Kidney (tissue), 14 donors: Measurements from ENCODE around the gene GRAMD1C. TPM values are rescaled to one million over a fixed set of nuclear protein-coding genes. Genes with fewer than 3 reads are reported as not detected.

Source experiments
- DNase-seq, 5 donors: peaks; one replicate each; pipeline ENCODE4 v3.0.0-alpha.2; 2013 to 2020
- FAIRE-seq: peaks from 2 replicates; lab custom pipeline; 2012; peaks lifted over from hg19 to GRCh38; lab: Jason Lieb, UNC
- H3K27ac ChIP-seq, 2 donors: one replicate each; pipeline ENCODE4 v1.7.0; 2013; ENCODE audit warnings: low read depth in 2 of 2, low read length in 2 of 2, inconsistent platforms in 1 of 2
- H3K27me3 ChIP-seq: one replicate; pipeline ENCODE4 v1.7.1; 2013; ENCODE audit warnings: low read length, inconsistent platforms; ENCODE audit not compliant: control insufficient read depth, insufficient read depth
- H3K36me3 ChIP-seq, 3 donors: one replicate each; pipeline versions ENCODE4 v1.7.0 to v1.7.1; 2013; ENCODE audit warnings: low read length in 3 of 3, control low read depth in 1 of 3, inconsistent platforms in 1 of 3; ENCODE audit not compliant: insufficient read depth in 3 of 3, control insufficient read depth in 2 of 3
- H3K4me1 ChIP-seq, 3 donors: one replicate each; pipeline versions ENCODE4 v1.7.0 to v1.7.1; 2013; ENCODE audit warnings: low read length in 3 of 3, inconsistent platforms in 1 of 3, low read depth in 1 of 3; ENCODE audit not compliant: control insufficient read depth in 2 of 3, insufficient read depth in 2 of 3
- H3K4me3 ChIP-seq, 3 donors: one replicate each; pipeline versions ENCODE4 v1.7.0 to v1.8.1; 2013; ENCODE audit warnings: low read length in 3 of 3, control low read depth in 1 of 3, inconsistent platforms in 1 of 3
- H3K9ac ChIP-seq, 3 donors: one replicate each; pipeline versions ENCODE4 v1.7.0 to v1.7.1; 2013; ENCODE audit warnings: low read length in 3 of 3, control low read depth in 1 of 3, inconsistent platforms in 1 of 3
- H3K9me3 ChIP-seq, 3 donors: one replicate each; pipeline versions ENCODE4 v1.7.0 to v1.7.1; 2013; ENCODE audit warnings: low read length in 3 of 3, control low read depth in 1 of 3, inconsistent platforms in 1 of 3; ENCODE audit not compliant: control insufficient read depth in 2 of 3, insufficient read depth in 1 of 3
- CTCF ChIP-seq: IDR thresholded peaks from 3 replicates; pipeline ENCODE4 v1.5.1; 2012; ENCODE audit warnings: mild to moderate bottlenecking, moderate library complexity, borderline replicate concordance; ENCODE audit not compliant: insufficient read depth; ENCODE audit errors: extremely low read depth
- intact Hi-C: fragments of 100-400 bp; cut with DNase I; formaldehyde crosslinking; loops from one replicate; pipeline ENCODE4 v1.11.1; 2022
- polyA plus RNA-seq: library from polyadenylated mRNA; stranded (reverse); fragments of 350-450 nt; fragmentation: Illumina TruSeq; extraction: RNeasy Lipid Tissue Mini Kit (QIAGEN cat#74804); gene quantifications from one replicate; pipeline ENCODE4 v1.2.3, GENCODE V29; 2014; ENCODE audit warnings: low read depth, low replicate concordance; ENCODE audit not compliant: insufficient read depth
- total RNA-seq: library from RNA; stranded (reverse); fragmentation: NEBNext Ultra II Directional; extraction: Animal tissue kit (Norgen Biotek cat#: 25700); gene quantifications from one replicate; pipeline ENCODE4 v1.2.1, GENCODE V29; 2021
- donor health status: control.
- donor health status: control.
- donor health status: control.
- donor health status: control.
- donor health status: control.
- donor health status: DM: yes; HTN: yes; CAD: no.
- donor health status: Normal renal cell carcinoma (clear cell type).

Gene GRAMD1C
- total and polyA plus RNA-seq, 2 donors from 2014 or later: 21.0 TPM

- intact Hi-C loops: no loop called here
- Histone ChIP-seq H3K4me1 (peaks cover 0 to 4% (median 0%) of the 10 kb centered on the region in 3 donors), H3K27me3 (no peaks in the 10 kb centered on the region)
Observed at GRCh38 chr3:113953677-113954076, 115.1 kb downstream of the GRAMD1C start.

GRCh38 chr3:113954091-113954685 lies 115.6 kb downstream of the GRAMD1C start:
- no peak for DNase-seq

More at GRCh38 chr3:113953677-113954076, 115.1 kb downstream of the GRAMD1C start:
- Histone ChIP-seq H3K4me3 (no peak overlapping the region), H3K9ac (no peak overlapping the region), H3K36me3 (peaks cover 0 to 13% (median 10%) of the 10 kb centered on the region in 3 donors), H3K9me3 (no peaks in the 10 kb centered on the region), H3K27ac (no peak overlapping the region)
- FAIRE-seq (no peak), DNase-seq (no peak)
- no peak for TF ChIP-seq CTCF

GRCh38 chr3:113963879-113964278 lies 125.3 kb downstream of the GRAMD1C start:
- intact Hi-C loops: no loop called here
- H3K4me3 ChIP-seq: no peak overlapping the region
- H3K9me3 ChIP-seq: no peaks in the 10 kb centered on the region
- peaks cover 0 to 4% (median 2%) of the 10 kb centered on the region in 3 donors for H3K36me3 ChIP-seq
- FAIRE-seq: no peak
- no peak for TF ChIP-seq CTCF
- no peak overlapping the region for H3K27ac ChIP-seq
- no peaks in the 10 kb centered on the region for H3K27me3 ChIP-seq
- no peak overlapping the region for H3K9ac ChIP-seq
- DNase-seq: no peak
- H3K4me1 ChIP-seq: no peaks in the 10 kb centered on the region

More at GRCh38 chr3:113954091-113954685, 115.6 kb downstream of the GRAMD1C start:
- TF ChIP-seq CTCF: no peak
- H3K27ac ChIP-seq: no peak overlapping the region
- peaks cover 0 to 1% (median 0%) of the 10 kb centered on the region in 3 donors for H3K4me1 ChIP-seq
- H3K27me3 ChIP-seq: no peaks in the 10 kb centered on the region
- H3K9ac ChIP-seq: no peak overlapping the region
- no peak overlapping the region for H3K4me3 ChIP-seq
- intact Hi-C loops: no loop called here
- peaks cover 0 to 14% (median 10%) of the 10 kb centered on the region in 3 donors for H3K36me3 ChIP-seq
- H3K9me3 ChIP-seq: no peaks in the 10 kb centered on the region
- no peak for FAIRE-seq
